Skin epidermis (tissue), 12 donors: ENCODE measurements around the gene ZNF641.

Experiments
- H3K27ac ChIP-seq, 21 experiments: fragments of 200-600 bp; sonication (generic) in 11 of 21; one replicate each; pipeline ENCODE4 v1.5.0; 2020; ENCODE audit warnings: mild to moderate bottlenecking in 3 of 21, inconsistent platforms in 2 of 21, moderate library complexity in 2 of 21
- H3K4me3 ChIP-seq, 7 experiments: fragments of 200-600 bp; sonication (generic) in 2 of 7; one replicate each; pipeline ENCODE4 v1.5.0; 2020; ENCODE audit warnings: inconsistent platforms in 2 of 7, mild to moderate bottlenecking in 2 of 7, moderate library complexity in 1 of 7

The ZNF641 gene

DNA sequence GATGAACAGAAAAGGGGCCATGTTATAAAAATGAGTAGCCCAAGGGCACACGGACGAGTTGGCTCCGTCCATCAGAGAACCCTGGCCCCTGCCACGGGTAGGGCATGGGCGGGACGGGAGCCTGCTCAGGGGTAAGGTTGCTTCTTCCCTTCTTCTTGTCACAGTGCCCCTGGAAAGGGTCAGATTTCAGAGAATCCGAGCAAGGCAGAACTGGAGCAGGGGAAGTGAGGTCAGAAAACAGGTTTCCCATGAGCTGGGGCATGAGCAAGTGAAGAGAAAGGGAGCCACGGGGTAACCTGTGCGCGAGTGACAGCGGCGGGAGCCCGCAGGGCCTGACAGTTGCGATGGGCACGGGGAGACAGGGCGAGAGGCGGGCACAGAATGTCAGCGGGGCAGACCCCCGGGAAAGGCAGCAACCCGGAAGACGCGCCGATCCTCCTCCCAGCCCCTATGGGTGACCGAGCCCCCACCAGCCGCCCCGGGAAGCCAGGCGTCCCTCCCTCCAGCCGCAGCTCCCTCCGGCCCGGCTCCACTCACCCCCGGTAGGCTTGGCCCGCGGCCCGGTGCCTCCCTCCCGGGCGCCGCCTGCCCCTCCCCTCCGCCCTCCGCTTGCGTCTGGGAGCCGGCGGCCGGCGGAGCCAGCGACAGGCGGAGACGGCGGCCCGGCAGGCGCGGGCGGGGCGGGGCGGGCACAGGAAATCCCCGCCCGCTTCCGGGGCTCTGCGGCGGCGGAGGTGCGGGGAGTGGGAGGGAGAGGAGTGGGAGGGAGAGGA, at the start of gene ZNF641:
ZNF641 (minus strand) TSS at position 671 of the 773 bp plus-strand sequence. CDS start 2,829 bp downstream, outside the sequence.
- H3K4me3 ChIP-seq = peak within 1 kb of the TSS; percentile 65 to 91 (median 78)
- H3K27ac ChIP-seq = peak within 1 kb of the TSS; percentile 75 to 97 (median 94)

DNA sequence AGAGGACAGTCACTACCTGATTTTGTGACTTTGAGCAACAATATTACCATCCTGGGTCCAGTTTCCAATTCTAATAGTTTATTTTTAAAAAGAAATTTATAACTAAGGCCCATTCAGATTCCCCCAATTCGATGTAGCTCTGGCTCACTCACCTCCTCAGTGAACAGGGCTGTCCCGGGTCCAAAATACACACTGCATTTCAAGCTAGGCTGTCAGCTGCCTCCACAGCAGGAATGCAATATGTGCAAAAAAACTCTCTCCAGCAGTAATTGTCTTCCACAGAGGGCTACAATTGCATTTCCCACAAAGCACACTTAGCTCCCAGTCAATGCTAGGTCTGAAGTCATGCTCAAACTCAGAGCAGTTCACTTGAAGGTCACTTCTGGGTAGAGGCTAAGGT, 39.3 kb upstream of the ZNF641 start:
- Histone ChIP-seq H3K27ac (no peak overlapping the region), H3K4me3 (no peak overlapping the region)

DNA sequence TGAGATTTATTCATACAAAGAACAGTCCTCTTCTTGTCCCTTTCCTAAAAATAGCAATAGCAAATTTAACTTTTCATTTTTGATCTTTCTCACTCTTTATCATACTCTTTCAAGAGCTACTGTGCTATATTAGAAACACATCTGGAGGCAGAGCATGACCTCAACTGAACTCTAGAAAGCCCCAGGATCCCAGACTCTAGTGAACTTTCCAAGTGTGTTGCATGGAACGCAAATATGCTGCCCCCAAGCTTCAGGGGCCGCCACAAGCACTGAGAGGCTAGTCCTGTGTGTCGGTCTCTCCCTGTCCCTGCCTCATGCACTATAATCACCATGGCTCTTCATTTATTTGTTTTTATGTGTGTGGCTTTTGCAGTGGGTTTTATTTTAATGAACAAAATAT, 38.7 kb upstream of the ZNF641 start:
- peak overlapping the region in 1 of 21 experiments; percentile 36 for H3K27ac ChIP-seq
- no peak overlapping the region for H3K4me3 ChIP-seq

DNA sequence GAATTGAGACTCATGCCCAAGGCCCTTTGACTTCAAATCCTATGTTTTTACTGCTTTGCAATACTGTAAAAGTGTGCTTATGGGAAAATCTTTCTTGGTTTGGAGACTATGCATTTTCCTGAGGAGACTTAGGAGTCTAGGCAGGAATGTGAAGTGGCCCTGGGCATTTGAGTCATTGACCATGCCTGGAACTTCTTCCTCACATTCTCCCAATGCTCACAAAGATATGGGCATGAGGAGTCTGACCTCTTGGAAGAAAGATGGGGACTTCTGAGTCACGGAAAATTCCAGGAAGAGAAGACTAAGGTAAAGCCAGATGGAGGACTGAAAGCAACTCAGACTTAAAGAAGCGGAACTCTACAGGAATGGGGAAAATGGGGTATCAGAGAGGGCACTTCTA, 38.2 kb upstream of the ZNF641 start:
- Histone ChIP-seq H3K4me3 (no peak overlapping the region), H3K27ac (peak overlapping the region in 1 of 21 experiments; percentile 36)

DNA sequence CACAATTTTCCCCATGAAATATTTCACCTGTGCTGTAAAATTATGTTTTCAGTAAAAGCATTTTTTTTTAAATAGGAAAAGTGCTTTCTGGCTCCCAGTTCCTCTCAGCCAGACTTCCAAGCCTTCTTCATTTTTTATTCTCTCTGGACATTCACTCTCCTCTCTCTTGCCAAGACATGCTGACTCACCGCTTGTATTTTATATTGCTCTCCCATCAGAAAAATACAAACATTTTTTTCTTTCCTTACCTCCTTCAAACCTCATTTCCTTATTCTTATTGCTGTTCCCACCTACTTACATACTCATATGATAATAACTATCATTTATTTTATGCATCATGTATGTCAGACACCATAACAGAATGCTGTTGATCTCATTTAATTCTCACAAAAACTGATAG, 37.7 kb upstream of the ZNF641 start:
- Histone ChIP-seq H3K27ac (no peak overlapping the region), H3K4me3 (no peak overlapping the region)

DNA sequence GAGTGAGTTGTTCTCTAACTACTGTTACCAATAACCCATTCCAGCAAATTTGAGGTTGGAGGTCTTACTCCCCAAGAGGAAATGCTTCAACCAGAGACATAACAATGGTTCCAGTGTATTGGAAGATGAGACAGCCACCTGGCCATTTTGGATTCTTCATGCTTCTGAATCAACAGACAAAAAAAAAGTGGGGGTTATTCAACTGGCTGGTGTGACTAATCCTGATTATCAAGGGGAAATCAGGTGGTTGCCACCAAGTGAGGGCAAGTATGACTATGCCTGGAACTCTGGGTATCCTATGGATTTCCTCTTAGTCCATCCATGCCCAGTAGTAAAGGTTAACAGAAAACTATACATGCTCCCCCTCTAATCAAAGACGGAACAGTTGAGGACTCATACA, 29.9 kb upstream of the ZNF641 start:
- Histone ChIP-seq H3K4me3 (no peak overlapping the region), H3K27ac (no peak overlapping the region)

DNA sequence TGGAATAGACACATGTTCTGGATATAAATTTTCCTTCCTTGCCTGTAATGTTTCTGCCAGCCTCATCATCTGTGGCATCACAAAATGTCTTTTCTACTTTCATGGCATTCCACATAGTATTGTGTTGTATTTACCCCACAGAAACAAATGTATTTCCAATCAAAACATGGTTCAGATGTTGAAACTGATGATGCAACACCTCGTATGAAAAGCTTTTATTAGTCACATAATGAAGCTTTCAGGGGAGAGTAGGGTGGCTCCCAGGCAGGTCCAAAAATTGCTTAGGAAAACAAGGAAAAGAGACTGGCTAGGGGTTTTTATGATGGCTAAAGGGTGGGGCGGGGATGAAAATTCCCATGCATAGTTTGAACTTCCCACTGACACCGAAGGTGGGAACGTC, 29.1 kb upstream of the ZNF641 start:
- Histone ChIP-seq H3K27ac (no peak overlapping the region), H3K4me3 (no peak overlapping the region)

DNA sequence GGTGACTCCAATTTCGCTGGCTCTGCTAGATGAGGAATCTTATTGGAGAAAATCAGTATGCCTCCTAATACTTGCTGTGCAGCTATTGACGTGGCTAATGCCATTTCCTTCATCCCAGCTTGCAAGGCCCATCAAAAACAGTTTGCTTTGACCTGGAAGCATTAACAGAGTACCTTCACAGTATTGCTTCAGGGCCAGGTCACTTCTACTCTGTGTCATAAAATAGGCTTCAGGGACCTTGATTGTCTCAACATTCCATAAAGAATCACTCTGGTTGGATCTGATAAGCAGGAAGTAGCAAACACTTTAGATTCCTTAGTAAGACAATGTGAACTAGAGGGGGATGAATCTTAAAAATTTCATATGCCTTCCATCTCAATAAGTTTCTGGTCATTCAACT, 26.9 kb upstream of the ZNF641 start:
- H3K4me3 ChIP-seq = no peak overlapping the region

DNA sequence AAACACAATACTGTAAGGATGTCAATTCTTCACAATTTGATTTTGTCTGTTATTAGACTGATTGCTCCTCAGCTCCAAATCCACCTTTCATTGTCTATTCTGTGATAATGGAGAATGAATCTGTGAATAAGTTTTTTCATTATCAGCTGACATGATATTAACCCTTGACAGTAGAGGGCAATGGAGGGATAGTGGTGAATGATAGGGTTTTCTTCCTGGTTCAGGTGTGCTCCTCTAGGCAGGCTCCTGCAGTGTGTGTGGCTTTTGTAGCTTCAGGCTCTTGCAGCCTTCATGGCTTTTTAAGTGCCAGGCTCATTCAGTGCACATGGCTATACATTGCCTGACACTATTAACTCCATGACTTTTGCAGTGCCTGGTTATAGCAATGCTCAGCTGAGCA, 23.4 kb upstream of the ZNF641 start:
- H3K4me3 ChIP-seq = no peak overlapping the region
- H3K27ac ChIP-seq = no peak overlapping the region

More for the DNA sequence above, 26.9 kb upstream of the ZNF641 start:
- no peak overlapping the region for H3K27ac ChIP-seq

DNA sequence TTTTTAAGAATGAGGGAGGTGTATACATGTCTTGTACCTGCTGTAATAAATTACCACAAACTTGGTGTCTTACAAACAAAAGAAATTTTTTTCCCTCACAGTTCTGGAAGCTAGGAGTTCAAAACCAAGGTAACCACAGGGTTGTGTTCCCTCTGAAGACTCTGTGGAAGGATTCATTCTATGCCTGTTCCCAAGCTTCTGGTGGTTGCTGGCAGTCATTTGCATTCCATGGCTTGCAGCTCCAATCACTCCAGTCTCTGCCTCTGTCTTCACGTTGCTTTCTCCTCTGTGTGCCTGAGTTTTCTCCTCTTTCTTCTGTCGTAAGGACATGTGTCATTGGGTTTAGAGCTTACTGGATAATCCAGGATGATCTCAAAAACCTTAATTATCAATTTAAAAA, 15.4 kb upstream of the ZNF641 start:
- no peak overlapping the region for H3K4me3 ChIP-seq

DNA sequence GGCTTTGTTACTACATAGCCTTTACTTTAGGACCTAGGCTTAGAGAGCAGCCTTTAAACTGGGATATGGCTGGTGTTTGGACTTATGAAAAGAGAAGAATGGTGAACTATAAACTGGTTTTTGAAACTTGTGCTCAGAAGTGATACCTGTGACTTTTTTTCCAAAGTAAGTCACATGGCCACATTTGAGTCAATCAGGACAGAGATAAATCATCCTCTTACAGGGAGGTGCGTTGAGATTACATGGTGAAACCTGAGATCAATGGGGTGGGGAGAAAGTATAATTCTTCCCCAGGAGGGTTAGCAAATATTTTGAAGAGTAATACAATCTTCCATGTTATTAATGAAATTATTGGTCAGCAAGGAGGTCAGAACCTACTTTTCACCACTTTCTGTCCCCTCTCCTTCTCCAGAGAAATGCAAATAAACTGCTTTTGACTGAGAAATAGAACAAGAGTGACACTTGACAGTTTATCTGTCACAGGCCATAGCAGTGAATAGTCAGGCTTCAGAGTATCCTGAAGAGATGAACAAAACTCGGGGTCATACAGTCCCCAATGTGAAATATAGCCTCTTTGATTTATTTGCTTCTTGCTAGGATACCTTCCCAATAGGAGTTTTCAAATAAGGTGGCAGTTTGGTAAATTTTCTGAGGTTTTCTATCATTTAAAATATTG, 11.1 kb upstream of the ZNF641 start:
- no peak overlapping the region for H3K27ac ChIP-seq
- no peak overlapping the region for H3K4me3 ChIP-seq

More for the DNA sequence above, 15.4 kb upstream of the ZNF641 start:
- no peak overlapping the region for H3K27ac ChIP-seq

DNA sequence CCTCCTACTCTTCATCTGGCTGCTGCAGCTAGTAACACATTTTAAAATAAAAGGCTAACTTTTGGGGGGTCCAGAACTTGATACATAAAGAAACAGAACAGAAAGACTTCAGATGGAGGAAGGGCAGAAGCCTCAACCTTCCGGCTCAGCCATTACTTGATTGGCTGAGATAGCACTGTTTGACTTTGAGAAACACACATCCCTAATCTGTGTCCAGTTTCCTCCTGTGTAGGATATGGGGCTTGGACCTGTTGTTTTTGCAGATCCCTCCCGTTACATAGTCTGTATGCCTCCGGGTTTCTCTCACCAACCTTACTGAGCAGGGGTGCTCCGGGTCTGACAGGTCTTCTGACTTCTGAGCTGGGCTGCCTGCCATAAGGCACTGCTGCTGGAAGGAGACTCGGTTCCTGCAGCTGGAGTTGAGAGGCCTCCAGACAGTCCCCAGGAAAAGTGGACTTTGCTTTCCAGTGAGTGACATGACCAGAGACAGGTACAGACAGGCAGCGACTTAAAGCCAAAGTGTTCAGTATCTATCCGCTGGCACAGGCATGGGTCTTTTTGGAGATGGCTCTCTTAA, 8.3 kb upstream of the ZNF641 start:
- H3K4me3 ChIP-seq = no peak overlapping the region

DNA sequence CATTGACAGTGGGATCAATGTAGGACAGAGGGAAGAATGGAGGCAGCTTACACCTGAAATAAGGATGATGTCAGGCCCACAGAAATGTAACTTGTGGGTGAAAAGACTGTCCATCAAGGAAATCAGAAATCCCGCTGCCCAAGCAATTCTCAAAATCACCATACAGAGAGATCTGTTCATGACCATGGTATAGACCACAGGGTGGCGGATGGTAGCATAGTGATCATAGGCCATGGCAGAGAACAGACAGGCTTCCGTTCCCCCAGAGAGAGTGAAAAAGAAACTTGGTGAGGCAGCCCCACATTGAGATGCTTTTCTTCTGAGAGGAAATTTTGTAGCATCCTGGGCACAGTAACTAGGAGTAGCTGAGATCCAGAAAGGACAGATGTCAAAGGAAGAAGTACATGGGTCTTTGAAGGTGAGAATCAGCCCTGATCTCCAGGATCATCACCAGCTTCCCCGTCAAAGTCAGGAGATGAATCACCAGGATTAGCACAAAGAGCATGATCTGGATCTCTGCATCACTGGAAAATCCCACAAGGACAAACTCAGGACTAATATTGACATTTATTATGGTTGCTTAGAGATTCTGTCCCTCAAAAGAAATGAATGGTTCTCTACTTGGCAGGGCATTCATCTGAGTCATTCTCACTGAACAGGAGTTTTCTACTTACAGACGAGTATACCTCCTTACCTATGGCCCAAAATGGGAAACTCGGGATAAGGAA, 5.5 kb upstream of the ZNF641 start:
- Histone ChIP-seq H3K4me3 (no peak overlapping the region), H3K27ac (no peak overlapping the region)

More for the DNA sequence above, 8.3 kb upstream of the ZNF641 start:
- no peak overlapping the region for H3K27ac ChIP-seq

DNA sequence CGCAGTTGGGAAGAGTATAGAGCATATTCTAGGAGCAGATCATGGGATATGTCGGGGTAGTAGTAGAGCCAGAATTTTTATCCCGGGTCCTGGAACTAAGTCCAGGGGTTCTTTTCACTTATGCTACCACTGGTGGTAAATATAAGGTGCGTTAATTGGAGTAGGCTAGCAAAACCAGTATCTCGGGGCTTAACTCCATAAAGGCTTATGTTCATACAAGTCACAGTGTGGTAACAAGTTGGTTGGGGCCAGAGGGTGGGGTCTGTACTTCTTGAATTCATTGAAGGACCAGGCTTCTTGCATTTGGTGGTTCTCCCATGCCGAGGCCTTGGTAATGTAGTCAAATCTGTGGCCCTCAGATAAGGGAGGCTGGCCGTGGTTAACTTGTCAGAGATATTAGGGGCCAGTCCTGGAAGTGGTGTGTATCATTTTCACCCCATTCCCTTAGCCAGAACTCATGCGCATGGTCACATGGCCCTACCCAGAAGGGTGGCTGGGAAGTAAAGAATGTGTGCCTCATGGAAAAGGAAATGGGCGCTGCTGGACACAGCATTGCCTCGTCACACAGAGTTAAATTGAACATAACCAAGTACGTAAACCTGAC, 1.5 kb upstream of the ZNF641 start:
- H3K27ac ChIP-seq = no peak overlapping the region
- H3K4me3 ChIP-seq = no peak overlapping the region

DNA sequence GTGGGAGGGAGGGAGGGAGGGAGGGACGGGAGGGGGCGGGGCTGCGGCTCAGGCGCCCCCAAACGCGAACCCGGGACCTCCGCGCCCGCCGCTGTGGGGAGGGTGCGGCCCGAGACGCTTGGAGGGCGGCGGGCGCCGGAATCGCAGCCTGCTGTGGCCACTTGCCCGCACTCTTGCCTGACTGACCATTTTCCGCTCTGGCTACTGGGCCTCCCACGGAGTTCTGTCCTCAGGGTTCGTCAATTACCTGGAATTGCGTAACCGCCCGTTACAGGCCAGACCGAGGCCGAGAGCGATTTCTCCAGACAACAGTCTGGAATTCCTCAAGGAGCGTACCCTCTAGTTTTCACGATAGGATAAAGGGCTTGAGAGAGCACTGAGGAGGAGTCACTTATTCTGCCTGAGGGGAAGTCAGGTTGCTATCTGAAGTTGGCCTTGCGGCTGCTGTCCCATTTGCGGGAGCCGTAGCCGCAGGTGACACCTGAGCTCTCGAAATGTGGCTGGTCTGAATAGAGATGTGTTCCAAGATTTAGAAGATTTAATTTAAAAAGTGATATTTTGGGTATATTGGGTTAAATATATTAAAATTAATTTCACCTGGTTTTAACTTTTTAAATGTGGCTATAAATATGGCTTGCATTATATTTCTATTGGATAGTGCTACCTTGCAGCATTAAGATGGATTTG, 446 bp upstream of the ZNF641 start:
- peak overlapping the region; percentile 65 to 91 (median 78) for H3K4me3 ChIP-seq
- peak overlapping the region; percentile 75 to 97 (median 94) for H3K27ac ChIP-seq

DNA sequence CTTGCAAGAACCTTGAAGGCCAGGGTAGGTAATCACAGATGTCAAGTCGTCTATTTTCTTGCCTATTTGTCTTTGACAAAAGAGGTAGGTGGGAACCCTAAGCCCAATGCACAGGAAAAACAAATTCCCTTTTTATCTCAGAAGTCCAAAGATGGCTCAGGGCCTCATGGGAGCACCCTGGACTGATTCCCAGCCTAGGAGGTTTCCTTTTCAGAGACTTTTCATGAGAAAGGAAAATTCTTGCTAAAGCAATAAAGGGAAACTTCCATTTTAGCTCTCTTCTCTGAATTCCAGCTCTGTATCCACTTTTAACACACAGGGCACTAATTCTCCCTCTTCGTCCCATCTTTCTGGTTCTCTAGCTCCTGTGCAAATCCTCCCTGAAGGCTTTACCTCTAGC, 1.2 kb downstream of the ZNF641 start:
- Histone ChIP-seq H3K27ac (peak overlapping the region in 16 of 21 experiments; percentile 87 to 97 (median 95)), H3K4me3 (peak overlapping the region in 2 of 7 experiments; percentile 65 to 74)

DNA sequence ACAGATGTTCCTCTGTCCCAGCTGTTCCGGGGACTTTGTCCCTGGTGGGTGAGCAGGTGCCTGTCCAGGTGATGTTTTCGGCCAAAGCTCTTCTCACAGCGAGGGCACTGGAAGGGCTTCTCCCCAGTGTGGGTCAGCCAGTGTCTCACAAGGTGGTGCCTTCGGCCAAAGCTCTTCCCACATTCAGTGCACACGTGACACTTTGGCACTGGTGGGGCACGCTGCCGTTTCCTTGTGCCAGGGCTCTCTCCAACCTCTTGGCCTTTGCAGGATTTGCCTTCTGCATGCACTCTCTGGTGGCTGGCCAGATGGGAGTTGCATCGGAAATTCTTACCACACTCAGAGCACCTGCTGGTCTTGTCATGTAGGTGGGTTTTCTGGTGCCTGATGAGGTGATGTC, 7.7 kb downstream of the ZNF641 start:
- no peak overlapping the region for H3K27ac ChIP-seq
- H3K4me3 ChIP-seq = no peak overlapping the region

DNA sequence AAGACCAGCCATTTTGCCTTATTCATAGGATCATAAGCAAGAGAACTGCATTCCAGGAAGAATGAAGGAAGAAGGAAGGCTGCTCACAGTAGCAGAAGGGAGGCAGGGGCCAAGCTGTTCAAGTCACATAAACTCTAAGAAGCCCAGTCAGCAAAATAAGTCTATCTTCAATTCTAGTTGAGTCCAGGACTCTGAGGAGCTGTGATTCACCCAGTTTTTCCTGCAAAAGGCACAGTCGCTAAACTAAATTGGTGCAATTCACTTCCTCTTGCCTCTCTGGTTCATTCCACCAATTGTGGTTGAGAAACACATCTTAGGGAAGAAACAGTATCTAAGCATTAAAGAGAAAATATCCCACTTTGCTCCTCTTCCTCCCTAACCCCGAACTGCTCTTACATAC, 9.8 kb downstream of the ZNF641 start:
- no peak overlapping the region for H3K27ac ChIP-seq
- no peak overlapping the region for H3K4me3 ChIP-seq

DNA sequence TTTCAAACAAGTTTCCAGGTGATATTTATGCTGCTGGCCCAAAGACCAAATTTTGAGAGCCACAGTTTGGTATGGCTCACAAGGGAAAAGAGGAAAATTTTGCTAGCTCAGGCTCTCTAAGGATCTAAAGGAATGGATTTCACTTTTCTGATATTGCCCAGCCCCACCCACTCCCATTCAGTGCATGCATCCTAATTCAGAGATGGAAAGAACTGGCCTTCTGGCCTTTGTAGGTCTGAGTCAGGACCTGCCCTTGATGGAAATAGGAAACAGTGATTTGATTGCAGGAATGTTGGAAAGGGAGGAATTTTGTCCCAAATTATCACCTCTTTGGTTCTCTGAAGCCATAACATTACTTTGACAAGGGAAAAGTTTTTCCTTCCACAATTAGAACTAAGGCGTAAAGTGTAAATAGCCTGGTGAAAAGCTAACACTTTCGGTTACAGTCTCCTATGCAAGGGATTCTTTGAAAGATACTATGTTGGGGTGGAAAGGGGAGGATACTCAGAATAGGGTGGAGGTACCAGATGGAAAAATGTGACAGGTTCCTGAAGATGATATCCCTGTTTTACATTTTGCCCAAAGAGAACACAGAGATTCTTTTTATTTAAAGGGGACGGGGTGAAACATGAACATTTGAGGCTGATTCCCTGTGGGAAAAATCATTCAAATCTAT, 11.1 kb downstream of the ZNF641 start:
- H3K27ac ChIP-seq = no peak overlapping the region

More for the DNA sequence above, 11.1 kb downstream of the ZNF641 start:
- no peak overlapping the region for H3K4me3 ChIP-seq
